Measurements from ENCODE around the gene HMGCS1. TPM values are rescaled to one million over a fixed set of nuclear protein-coding genes. Genes with fewer than 3 reads are reported as not detected.

HMGCS1 gene
- polyA plus RNA-seq, 3 donors = 6.0 to 10.9 (median 7.8) TPM

- H2AFZ ChIP-seq (ENCODE audit: insufficient read depth, low read depth, low read length, poor library complexity, severe bottlenecking) = no peak overlapping the region
- no peaks in the 10 kb centered on the region for H3K79me2 ChIP-seq (ENCODE audit: insufficient read depth, low read length)
- H3K27me3 ChIP-seq (ENCODE audit: control insufficient read depth in 2 of 2, insufficient read depth in 2 of 2, low read length in 2 of 2) = peaks cover 0 to 3% of the 10 kb centered on the region in 2 donors
- 94% methylated on average over 2 of the region's 2 CpGs for WGBS (ENCODE audit: insufficient coverage)
- intact Hi-C loops (cut with micrococcal nuclease) = no loop called here
- H3K36me3 Mint-ChIP-seq = no peaks in the 10 kb centered on the region
- H3K36me3 ChIP-seq (replicated peaks in 1 of 2; ENCODE audit: control insufficient read depth in 1 of 2, insufficient read depth in 2 of 2, low read length in 2 of 2) = no peaks in the 10 kb centered on the region
- no peaks in the 10 kb centered on the region for H3K4me1 Mint-ChIP-seq
- H3K27ac Mint-ChIP-seq = no peak overlapping the region
- H4K20me1 ChIP-seq (ENCODE audit: insufficient read depth, low read length) = no peaks in the 10 kb centered on the region
- no peaks in the 10 kb centered on the region for H3K9me3 ChIP-seq (replicated peaks in 1 of 2; ENCODE audit: control insufficient read depth in 1 of 2, insufficient read depth in 1 of 2, low read length in 2 of 2)
- no peaks in the 10 kb centered on the region for H3K4me1 ChIP-seq (ENCODE audit: control insufficient read depth in 1 of 2, insufficient read depth in 2 of 2, low read length in 2 of 2)
- H3K9me3 Mint-ChIP-seq = peaks cover 0 to 7% (median 0%) of the 10 kb centered on the region in 7 donors
- H3K27ac ChIP-seq (ENCODE audit: low read depth in 1 of 2, low read length in 2 of 2) = no peak overlapping the region
- H3K4me2 ChIP-seq (replicated peaks; ENCODE audit: extremely low read depth, low read length, poor library complexity, severe bottlenecking) = no peak overlapping the region
- H3K9ac ChIP-seq (ENCODE audit: insufficient read depth, low read length, poor library complexity, severe bottlenecking) = no peak overlapping the region
- no peak for DNase-seq
- TF ChIP-seq CTCF (IDR thresholded peaks at IDR 0.05) = no peak
- peaks cover 5% of the 10 kb centered on the region in 3 donors for H3K27me3 Mint-ChIP-seq (ENCODE audit: low read depth in 3 of 3)
- no peak overlapping the region for H3K4me3 ChIP-seq (replicated peaks in 1 of 3; ENCODE audit: low read depth in 2 of 3, low read length in 3 of 3)
- no peak overlapping the region for H3K4me3 Mint-ChIP-seq
These were observed 57.5 kb downstream of the HMGCS1 start for GRCh38 chr5:43255704-43256103.

- no peak for DNase-seq
- Mint-ChIP-seq H3K4me1 (no peaks in the 10 kb centered on the region), H3K27me3 (ENCODE audit: low read depth in 3 of 3) (peaks cover 3 to 7% (median 4%) of the 10 kb centered on the region in 3 donors), H3K9me3 (no peaks in the 10 kb centered on the region), H3K27ac (no peak overlapping the region), H3K36me3 (no peaks in the 10 kb centered on the region), H3K4me3 (no peak overlapping the region)
- WGBS (ENCODE audit: insufficient coverage) = no CpG with 5 or more reads among the region's 5 CpGs
- intact Hi-C loops (cut with micrococcal nuclease) = no loop called here
- H3K9me3 ChIP-seq (replicated peaks in 1 of 2; ENCODE audit: control insufficient read depth in 1 of 2, insufficient read depth in 1 of 2, low read length in 2 of 2) = no peaks in the 10 kb centered on the region
- H3K4me1 ChIP-seq (ENCODE audit: control insufficient read depth in 1 of 2, insufficient read depth in 2 of 2, low read length in 2 of 2) = no peaks in the 10 kb centered on the region
- no peaks in the 10 kb centered on the region for H3K36me3 ChIP-seq (replicated peaks in 1 of 2; ENCODE audit: control insufficient read depth in 1 of 2, insufficient read depth in 2 of 2, low read length in 2 of 2)
- H3K9ac ChIP-seq (ENCODE audit: insufficient read depth, low read length, poor library complexity, severe bottlenecking) = no peak overlapping the region
- no peak overlapping the region for H2AFZ ChIP-seq (ENCODE audit: insufficient read depth, low read depth, low read length, poor library complexity, severe bottlenecking)
- H3K4me3 ChIP-seq (replicated peaks in 1 of 3; ENCODE audit: low read depth in 2 of 3, low read length in 3 of 3) = no peak overlapping the region
- H4K20me1 ChIP-seq (ENCODE audit: insufficient read depth, low read length) = no peaks in the 10 kb centered on the region
- H3K27ac ChIP-seq (ENCODE audit: low read depth in 1 of 2, low read length in 2 of 2) = no peak overlapping the region
- peaks cover 0 to 3% of the 10 kb centered on the region in 2 donors for H3K27me3 ChIP-seq (ENCODE audit: control insufficient read depth in 2 of 2, insufficient read depth in 2 of 2, low read length in 2 of 2)
- no peak overlapping the region for H3K4me2 ChIP-seq (replicated peaks; ENCODE audit: extremely low read depth, low read length, poor library complexity, severe bottlenecking)
- H3K79me2 ChIP-seq (ENCODE audit: insufficient read depth, low read length) = no peaks in the 10 kb centered on the region
- TF ChIP-seq CTCF (IDR thresholded peaks at IDR 0.05) = no peak
These were observed 61.5 kb downstream of the HMGCS1 start for GRCh38 chr5:43251754-43252153.

Measured in CD14-positive monocyte (primary cell).